Stimulated activated CD4-positive, alpha-beta T cell treated with anti-CD3 and anti-CD28 coated beads, Interleukin-12 subunit alpha, Interleukin-12 subunit beta, amount 100 ng/mL, for 24 hours (primary cell): Measurements from ENCODE around the gene CREB3L1.
"Not testable (repeated sequence)": the region's sequence is repeated elsewhere in the genome, so short reads cannot be mapped to it uniquely, and the experiment has no call there.

Experiments
- DNase-seq, 2 experiments: peaks; one replicate each; pipeline ENCODE4 v3.0.0-alpha.2; 2020; ENCODE audit warnings: low read depth in 2 of 2

Gene CREB3L1

DNA sequence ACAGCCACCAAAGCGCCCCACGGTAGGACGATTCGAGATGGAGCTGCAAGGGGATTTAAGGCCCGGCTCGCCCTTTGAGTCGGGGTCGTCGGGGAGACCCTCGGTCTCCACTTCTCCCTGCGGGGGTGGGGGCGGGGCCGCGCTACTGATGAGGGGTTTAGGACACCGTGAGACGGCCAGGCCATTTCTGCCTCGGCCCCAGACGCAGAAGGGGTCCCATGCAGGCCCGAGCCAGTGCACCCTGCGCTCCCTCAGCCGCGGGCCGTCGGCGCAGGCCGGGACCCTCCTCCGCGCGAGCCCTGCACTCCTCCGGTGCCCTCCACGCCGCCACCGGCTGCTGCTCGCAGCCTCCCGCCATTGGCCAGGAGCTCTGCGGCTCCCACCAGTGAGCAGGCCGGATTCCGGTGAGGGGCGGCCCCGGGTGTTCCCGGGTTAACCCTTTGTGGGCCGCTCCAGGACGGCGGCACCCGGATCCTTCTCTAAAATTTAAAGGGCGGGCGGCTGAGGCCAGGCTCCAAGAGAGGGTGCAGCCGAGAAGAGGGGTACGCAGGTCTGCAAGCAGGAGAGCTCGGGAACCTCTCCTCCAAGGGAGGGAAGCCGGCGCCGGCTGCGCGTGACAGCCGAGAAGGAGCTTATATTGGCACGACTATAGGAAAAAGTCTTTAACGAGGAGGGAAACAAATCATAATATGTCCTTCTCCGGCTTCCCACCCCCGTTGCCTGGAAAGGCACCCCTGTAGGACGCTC lies 18.0 kb downstream of the CREB3L1 start:
- peak; percentile 47 to 69 for DNase-seq

DNA sequence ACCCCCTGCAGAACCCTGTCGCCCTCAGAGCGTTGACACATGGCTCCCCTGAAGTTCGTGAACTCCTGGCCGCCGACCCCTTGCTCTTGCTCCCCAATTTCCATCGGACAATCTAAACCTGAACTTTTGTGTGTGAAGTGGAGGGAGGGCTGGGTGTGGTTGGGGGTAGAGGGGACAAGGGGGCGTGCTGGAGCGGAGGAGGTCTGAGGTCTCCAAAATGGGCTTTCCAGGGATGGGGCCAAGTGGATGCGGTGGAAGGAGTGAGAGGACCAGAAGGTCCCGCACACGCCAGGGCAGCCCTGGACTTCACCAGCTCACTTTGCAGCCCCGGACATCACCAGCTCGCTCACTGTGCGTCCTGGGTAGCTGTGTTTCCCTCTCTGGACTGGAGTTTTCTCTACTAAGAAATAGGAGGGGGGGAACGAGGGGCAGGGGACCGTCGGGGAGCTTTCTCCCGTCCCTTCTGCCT lies 18.6 kb downstream of the CREB3L1 start:
- no peak for DNase-seq

DNA sequence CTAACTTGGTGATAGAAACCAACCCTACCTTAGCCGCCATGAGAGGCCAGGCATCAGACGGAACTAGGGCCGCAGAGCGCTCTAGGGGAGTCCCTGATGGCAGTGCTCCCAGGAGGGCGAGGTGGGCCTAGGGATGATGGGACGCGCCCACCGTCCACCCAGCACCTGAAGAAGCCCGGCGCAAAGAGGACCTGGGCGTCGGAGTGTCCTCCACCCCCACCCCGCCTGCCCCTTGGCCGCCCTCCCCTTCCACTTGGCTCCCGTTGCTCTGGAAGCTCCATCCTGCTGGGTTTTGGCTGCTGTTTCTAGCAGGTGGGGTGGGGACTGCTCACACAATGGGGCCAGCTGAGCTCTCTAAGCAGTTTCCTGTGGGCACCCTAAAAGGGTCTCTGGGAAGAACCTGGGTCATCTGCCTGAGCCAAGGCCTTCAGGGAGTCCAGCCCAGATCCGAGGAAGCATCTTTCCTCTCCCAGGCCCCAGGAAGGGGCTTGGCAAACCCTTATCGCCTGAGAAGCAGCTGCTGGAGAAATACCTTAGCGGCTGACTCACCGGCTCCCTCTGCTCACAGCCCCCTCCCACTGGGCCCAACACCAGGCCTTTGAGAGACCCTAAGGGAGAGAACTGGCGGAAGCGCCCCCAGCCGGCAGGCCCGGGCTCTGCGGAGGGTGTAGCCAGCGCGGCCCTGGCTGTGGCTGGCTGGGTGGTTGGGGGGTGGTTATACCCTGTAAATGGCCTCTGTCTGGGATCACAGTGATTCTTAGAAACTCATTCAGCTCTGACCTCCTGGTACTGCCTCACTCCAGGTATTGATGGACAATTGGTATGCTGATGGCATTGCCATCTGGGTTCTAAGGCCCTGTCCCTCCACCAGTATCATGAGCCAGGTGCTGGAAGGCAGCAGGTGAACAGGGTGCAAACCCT lies 19.3 kb downstream of the CREB3L1 start:
- no peak for DNase-seq

DNA sequence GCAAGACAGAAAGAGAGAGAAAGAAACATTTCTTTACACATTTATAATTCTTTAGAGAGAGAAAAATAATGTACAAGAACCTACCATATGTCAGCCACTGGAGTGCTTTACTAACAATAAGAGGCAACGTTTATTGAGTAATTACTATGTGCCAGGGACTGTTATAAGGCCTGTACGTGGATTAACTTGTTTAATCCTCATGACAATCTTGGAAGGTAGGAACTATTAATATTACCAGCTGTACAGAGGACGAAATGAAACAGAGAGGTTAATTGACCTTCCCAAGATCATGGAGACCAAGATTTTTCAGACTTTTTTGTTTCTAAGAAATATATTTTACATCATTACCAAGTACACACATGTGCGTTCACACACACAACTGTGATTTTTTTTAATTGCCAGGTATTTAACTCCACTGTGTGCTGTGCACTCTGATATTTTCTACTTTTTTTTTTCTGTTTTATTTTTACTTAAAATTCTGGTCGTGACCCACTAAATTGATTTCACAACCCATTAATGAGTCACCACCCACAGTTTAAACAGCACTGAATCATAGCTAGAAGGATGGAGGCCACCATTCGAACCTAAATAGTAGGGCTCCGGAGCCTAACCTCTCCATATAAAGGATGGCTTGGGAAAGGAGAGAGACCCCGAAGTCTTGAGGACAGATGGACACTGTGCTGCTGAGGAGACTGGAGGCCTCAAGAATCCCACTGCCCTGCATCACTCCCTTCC lies 21.4 kb downstream of the CREB3L1 start:
- no peak for DNase-seq

DNA sequence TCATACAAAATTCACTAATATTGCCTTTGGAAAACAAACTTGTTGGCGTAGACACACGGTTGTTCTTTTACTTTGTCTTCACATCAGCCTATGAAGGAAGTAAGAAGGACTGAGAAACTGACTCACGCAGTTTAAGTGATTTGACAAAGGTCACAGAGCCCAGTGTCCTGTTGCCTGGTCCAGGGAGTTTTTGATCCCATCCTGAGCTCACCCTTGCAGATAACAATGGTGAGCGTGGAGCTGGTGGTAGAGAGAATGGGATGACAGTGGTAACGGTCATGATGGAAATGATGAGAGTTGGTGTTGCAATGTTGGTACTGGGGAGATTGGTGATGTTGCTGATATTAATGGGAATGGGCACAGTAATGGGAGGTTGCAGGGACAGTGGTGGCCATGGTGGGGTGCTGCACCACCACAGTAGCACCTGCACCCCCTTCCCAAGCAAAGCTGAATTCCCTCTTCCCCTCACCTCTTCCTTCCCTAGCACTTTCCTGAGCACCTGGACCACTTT lies 22.0 kb downstream of the CREB3L1 start:
- no peak for DNase-seq

DNA sequence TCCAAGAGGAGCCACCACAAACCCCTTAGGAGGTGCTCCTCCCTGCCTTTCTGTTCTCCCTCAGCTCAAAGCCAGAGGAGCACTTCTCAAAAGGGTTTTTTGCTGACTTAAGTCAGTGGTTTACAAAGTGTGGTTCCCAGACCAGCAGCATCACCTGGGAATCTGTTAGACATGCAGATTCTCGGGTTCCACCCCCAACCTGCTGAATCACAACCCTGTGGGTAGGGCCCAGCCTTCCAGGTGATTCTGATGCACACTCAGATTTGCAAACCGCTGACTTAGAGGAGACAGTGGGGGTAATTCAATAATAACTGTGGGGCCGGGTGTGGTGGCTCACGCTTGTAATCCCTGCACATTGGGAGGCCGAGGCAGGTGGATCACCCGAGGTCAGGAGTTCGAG lies 22.8 kb downstream of the CREB3L1 start:
- DNase-seq, result no peak

DNA sequence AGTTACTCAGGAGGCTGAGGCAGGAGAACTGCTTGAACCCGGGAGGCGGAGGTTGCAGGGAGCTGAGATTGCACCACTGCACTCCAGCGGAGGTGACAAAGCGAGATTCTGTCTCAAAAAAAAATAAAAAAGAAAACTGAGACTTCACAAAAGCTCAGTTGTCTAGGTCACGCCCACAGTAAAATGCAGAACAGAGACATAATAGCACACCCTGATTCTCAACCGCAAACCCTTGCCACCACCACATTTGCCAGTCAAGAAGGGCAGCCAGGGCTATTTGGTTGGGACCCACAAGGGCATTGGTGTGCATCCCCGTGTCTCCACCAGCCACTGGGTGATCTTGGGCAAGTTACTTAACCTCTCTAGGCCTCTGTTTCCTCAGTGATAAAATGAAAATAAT lies 25.4 kb downstream of the CREB3L1 start:
- no peak for DNase-seq

DNA sequence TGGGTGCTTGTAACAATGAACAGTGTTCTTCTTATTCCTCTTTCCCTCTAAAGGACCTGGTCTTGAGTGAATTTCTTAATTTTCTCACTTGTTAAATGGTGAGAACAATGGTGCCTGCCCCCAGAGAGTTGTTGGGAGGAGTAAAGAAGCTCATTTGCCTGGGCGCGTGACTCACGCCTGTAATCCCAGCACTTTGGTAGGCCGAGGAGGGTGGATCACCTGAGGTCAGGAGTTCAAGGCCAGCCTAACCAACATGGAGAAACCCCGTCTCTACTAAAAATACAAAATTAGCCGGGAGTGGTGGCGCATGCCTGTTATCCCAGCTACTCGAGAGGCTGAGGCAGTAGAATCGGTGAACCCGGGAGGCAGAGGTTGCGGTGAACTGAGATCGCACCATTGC lies 26.6 kb downstream of the CREB3L1 start:
- not testable (repeated sequence) for DNase-seq

DNA sequence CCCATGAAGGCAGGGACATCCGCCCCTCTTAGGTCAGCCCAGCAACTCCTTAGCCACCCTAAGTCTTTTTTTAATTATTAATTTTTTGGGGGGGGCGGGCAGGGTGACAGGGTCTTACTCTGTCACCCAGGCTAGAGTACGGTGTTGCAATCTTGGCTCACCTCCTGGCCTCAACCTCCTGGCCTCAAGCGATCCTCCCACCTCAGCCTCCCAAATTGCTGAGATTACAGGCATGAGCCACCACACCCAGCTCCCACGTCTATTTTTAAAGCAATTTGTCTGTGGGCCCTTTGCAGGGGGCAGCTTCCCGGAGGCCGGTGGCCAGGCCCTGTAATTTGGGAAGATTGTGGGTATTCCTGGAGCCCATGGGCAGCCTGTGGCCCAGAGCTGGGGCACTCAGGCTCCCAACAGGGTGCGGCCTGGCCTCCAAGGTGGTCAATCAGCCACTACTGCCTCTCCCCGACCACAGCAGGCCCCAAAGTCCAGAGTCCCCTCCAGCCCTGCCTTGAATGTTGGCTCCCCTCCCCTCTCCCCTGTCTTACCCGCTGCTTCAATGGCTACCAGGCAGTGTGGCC lies 27.2 kb downstream of the CREB3L1 start:
- no peak for DNase-seq

DNA sequence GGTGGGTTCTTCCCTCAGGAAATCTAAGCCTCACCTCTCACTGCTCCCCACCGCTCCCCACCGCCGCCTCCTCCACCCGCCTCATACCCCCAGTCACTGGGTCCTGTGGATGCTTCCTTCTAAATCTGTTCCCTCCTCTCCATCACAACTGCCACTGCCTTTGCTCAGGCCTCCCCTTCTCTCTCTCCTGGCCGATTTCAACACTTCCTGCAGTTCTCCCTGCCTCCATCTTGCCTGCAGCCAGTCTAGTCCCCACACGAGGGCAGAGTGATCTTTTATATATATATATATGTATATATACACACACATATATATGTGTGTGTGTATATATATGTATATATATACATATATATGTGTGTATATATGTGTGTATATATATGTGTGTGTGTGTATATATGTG lies 27.8 kb downstream of the CREB3L1 start:
- no peak for DNase-seq

DNA sequence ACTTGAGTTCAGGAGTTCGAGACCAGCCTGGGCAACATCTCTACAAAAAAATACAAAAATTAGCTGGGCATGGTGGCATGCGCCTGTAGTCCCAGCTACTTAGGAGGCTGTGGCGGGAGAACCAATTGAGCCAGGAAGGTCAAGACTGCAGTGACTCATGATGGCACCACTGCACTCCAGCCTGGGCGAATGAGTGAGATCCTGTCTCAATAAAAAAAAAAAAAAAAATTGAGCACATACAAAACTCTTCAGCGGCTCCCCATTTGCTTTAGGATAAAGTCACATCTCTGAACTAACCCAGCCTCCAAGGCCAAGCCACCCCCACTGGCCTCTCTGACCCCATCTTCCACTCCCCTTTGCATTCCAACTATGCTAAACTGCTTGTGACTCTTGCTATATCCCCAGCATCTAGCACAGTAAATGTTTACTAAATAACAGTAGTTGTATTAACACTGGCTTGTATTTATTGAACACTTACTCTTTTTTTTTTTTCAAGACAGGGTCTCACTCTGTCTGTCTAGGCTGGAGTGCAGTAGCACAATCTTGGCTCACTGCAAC lies 28.9 kb downstream of the CREB3L1 start:
- DNase-seq, result no peak

DNA sequence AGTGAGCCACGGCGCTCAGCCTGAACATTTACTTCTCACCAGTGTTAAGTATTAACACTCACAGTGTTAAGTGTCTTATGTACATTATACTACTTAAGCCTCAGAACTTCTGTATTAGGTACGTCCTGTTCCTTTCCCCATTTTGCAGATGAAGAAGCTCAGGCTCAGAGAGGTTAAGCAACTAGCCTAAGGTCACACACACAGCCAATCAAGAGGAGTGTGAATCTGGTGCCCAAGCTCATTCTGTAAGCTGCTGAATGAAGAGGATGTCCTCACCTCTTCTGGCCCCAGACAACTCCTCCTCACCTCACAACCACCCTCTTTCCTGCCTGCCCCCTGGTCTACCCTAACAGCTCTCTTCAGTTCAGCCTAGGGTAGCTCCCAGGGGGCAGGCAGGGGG lies 29.9 kb downstream of the CREB3L1 start:
- no peak for DNase-seq

DNA sequence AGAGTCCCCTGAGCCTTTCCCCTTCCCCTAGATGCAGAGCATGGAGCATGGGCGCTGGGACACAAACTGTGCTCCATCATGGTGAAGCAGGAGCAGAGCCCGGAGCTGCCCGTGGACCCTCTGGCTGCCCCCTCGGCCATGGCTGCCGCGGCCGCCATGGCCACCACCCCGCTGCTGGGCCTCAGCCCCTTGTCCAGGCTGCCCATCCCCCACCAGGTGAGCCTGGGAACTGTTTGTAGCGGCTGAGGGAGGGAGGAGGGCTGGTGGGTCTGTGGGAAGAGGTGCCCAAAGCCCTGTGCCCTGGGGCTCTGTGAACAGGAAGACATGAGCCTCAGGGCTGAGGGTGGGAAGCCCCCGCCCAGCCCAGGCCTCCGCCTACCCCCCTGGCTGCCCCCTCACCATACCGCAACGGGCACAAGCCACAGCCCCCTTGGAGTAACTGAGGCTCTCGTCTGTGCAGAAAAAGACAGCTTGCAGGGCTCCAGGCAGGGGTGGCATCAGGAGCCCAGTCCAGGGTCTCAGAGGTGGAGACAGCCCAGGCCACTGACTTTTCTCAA lies 30.4 kb downstream of the CREB3L1 start:
- DNase-seq, result no peak

DNA sequence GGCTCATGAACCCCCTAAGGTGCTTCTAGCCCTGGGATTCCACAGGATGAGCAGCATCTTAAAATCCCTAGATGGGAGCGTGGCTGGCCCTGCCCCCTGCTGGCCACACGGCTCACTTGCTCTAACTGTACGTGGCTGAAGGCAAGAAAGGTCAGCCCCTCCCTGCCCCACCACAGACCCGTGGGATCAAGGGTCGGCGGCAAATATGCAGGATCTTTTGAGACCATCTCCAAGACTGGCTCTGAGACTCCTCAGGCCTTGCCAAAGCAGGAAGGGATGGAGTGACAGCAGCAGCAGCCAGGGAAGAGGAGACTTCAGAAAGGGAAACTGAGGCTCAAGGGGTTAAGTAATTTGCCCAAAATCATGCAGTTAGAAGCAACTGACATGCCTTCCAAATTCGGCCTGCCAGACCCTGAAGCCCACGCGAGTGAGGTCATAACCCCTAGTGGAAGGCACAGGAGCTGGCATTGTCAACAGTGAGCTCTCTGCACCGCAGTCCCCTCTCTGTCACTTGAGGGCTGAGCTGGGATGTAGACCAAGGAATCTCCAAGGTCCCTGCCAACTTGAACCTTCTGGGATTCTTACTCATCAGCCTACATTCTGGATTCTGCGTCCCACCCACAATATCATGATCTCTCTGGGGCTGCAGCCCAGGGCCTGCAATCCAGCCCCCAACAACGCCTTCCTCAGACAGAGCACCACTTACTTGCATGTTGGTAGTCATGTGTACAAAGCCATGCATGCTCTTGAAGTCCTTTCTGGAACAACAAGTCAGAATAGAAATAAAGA lies 31.4 kb downstream of the CREB3L1 start:
- DNase-seq, result peak; percentile 45 to 67

DNA sequence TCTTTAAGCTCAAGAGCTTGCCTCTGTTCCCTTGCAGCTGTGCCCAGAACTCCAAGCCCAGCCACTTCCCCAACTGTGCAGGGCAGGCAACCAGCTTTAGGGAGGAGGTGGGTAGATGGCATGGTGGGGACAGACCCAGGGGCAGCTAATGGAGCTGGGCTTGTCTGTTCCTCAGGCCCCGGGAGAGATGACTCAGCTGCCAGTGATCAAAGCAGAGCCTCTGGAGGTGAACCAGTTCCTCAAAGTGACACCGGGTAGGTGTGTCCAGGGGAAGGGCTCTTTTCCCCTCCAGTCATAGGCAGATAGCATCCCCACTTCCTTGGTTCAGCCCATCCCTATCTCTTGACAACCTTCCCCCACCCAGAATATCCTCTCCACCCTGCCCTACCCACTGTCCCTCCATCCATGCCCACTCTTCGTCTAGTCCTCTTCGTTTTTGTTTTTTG lies 32.4 kb downstream of the CREB3L1 start:
- DNase-seq, result no peak

DNA sequence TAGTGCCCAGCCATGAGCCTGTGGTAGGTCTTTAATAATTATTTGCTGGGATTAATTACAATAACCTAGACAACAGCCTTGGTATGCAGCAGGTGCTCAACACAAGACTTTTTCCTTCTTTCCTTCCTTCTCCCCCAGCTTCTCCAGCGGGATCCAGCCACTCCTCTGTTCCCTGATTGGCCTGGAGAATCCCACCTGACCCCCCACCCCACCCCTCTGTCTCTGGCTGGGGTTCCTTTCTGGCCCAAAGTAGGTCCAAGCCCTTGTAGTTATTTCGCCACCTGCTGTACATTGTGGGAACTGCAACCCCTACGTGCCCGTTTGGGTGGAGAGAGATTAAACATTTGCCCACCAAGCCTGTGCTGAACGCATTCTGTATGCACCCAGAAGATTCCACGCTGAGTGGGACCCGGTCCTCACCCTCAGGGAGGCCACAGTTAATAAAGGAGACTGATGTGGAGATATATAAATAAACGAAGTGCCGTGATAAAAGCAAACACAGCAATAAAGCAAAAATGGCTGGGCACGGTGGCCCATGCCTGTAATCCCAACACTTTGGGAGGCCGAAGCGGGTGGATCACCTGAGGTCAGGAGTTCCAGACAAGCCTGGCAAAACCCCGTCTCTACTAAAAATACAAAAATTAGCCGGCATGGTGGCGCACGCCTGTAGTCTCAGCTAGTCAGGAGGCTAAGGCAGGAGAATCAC lies 37.7 kb downstream of the CREB3L1 start:
- peak; percentile 46 to 78 for DNase-seq

DNA sequence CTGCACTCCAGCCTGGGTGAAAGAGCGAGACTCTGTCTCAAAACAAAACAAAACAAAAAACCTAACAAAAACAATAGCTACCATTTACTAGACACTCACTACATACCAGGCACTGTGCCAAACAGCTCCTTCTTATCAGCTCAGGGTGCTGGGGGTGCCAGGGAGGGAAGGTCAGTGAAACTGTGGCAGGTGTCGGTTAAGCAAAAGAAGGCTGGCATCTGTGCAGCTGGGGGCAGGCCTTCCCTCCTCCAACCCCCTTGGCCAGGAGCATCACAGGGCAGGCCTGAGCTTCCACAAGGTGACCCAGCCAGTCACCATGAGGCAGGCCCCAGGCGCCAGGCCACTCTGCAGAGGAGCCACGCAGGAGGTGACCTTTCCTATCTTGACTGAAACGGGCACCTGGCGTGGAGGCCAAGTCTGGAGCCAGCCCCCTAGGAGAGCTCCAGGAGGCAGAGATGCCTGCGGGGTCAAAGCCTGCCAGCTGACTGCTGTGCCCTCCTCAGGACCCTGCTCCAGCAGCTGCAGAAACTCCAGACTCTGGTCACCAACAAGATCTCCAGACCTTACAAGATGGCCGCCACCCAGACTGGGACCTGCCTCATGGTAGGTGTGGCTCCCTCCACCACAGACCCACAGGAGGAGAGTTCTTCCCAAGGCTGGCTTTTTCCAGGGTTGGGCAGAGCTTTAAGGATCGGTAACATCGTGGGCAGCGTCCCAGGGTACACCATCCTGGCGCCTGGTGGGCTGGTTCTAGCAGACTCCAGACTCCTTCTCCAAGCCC lies 38.5 kb downstream of the CREB3L1 start:
- DNase-seq, result no peak

DNA sequence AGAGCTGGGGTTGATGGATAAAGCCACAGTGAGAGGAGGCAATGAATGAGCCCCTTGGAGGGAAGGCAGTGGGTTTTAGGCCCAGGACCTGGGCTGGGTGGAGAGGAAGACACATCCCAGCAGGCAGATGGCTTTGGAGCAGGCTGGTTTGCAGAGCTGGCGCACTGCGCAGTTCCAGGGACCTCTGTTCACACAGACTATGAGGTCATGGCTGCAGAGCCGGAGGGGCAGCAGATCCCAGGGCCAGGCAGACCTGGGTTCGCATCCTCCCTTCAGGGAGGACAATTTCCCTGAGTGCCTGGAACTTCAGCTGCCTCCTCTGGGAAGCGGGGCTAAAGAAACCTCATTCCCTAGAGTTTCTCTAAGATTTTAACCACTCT lies 41.6 kb downstream of the CREB3L1 start:
- no peak for DNase-seq

DNA sequence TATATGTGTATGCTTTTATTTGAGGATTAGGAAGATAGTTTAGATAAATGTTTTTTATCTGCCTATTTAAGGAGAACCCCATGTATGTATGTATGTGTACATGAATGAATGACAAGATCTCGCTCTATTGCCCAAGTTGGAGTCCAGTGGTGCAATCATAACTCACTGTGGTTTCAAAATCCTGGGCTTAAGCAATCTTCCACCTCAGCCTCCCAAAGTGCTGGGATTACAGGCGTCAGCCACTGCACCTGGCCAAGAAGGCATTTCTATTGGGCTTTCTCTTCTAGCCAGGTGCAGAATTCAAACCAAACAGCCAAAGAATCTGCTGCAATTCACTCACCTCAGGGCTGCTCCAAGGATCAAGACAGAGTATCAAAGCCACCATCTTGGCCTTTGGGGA lies 44.3 kb downstream of the CREB3L1 start:
- no peak for DNase-seq
